ENCODE results near the gene SLFN5. TPM values are rescaled to one million over a fixed set of nuclear protein-coding genes. Genes with fewer than 3 reads are reported as not detected.
"Not testable (repeated sequence)": the region's sequence is repeated elsewhere in the genome, so short reads cannot be mapped to it uniquely, and the experiment has no call there.

SLFN5 gene
- total RNA-seq, 1 donor from 2014 or later: 90.5 TPM

- peaks cover 20% of the 10 kb centered on the region for H3K27me3 Mint-ChIP-seq (ENCODE audit: low read depth)
- no peak for DNase-seq (ENCODE audit: low spot score)
- no peak overlapping the region for H3K4me3 Mint-ChIP-seq (ENCODE audit: unreplicated experiment)
- no peaks in the 10 kb centered on the region for H3K4me1 Mint-ChIP-seq (ENCODE audit: low read depth)
- H3K36me3 Mint-ChIP-seq (ENCODE audit: low read depth): no peaks in the 10 kb centered on the region
- H3K9me3 Mint-ChIP-seq (ENCODE audit: low read depth): peaks cover 5% of the 10 kb centered on the region
- no peak overlapping the region for H3K27ac Mint-ChIP-seq (ENCODE audit: unreplicated experiment)
- no peak for TF ChIP-seq CTCF (IDR thresholded peaks at IDR 0.05)
Observed at GRCh38 chr17:35222452-35222851, 20.4 kb upstream of the SLFN5 start.

- Mint-ChIP-seq H3K27me3 (ENCODE audit: low read depth) (peaks cover 23% of the 10 kb centered on the region), H3K36me3 (ENCODE audit: low read depth) (no peaks in the 10 kb centered on the region), H3K27ac (ENCODE audit: unreplicated experiment) (no peak overlapping the region), H3K4me1 (ENCODE audit: low read depth) (no peaks in the 10 kb centered on the region), H3K9me3 (ENCODE audit: low read depth) (peaks cover 5% of the 10 kb centered on the region), H3K4me3 (ENCODE audit: unreplicated experiment) (no peak overlapping the region)
- TF ChIP-seq CTCF (IDR thresholded peaks at IDR 0.05): no peak
- DNase-seq (ENCODE audit: low spot score): no peak
Observed at GRCh38 chr17:35224436-35224835, 18.4 kb upstream of the SLFN5 start.

GRCh38 chr17:35227546-35227945 lies 15.3 kb upstream of the SLFN5 start:
- DNase-seq (ENCODE audit: low spot score): no peak
- Mint-ChIP-seq H3K9me3 (ENCODE audit: low read depth) (peaks cover 16% of the 10 kb centered on the region), H3K27me3 (ENCODE audit: low read depth) (peaks cover 28% of the 10 kb centered on the region), H3K36me3 (ENCODE audit: low read depth) (no peaks in the 10 kb centered on the region), H3K4me1 (ENCODE audit: low read depth) (no peaks in the 10 kb centered on the region), H3K4me3 (ENCODE audit: unreplicated experiment) (no peak overlapping the region), H3K27ac (ENCODE audit: unreplicated experiment) (no peak overlapping the region)
- TF ChIP-seq CTCF (IDR thresholded peaks at IDR 0.05): no peak

- peaks cover 25% of the 10 kb centered on the region for H3K27me3 Mint-ChIP-seq (ENCODE audit: low read depth)
- no peak overlapping the region for H3K4me3 Mint-ChIP-seq (ENCODE audit: unreplicated experiment)
- no peaks in the 10 kb centered on the region for H3K4me1 Mint-ChIP-seq (ENCODE audit: low read depth)
- DNase-seq (ENCODE audit: low spot score): no peak
- H3K27ac Mint-ChIP-seq (ENCODE audit: unreplicated experiment): no peak overlapping the region
- TF ChIP-seq CTCF (IDR thresholded peaks at IDR 0.05): no peak
- peaks cover 11% of the 10 kb centered on the region for H3K9me3 Mint-ChIP-seq (ENCODE audit: low read depth)
- no peaks in the 10 kb centered on the region for H3K36me3 Mint-ChIP-seq (ENCODE audit: low read depth)
Observed at GRCh38 chr17:35229638-35230037, 13.2 kb upstream of the SLFN5 start.

- H3K4me1 Mint-ChIP-seq (ENCODE audit: low read depth); H3K4me3 Mint-ChIP-seq (ENCODE audit: unreplicated experiment); DNase-seq (ENCODE audit: low spot score); H3K36me3 Mint-ChIP-seq (ENCODE audit: low read depth); H3K27ac Mint-ChIP-seq (ENCODE audit: unreplicated experiment): not testable (repeated sequence)
- peaks cover 27% of the 10 kb centered on the region for H3K9me3 Mint-ChIP-seq (ENCODE audit: low read depth)
- H3K27me3 Mint-ChIP-seq (ENCODE audit: low read depth): peaks cover 19% of the 10 kb centered on the region
Observed at GRCh38 chr17:35234315-35234714, 8.6 kb upstream of the SLFN5 start.

GRCh38 chr17:35235289-35235688 lies 7.6 kb upstream of the SLFN5 start:
- peaks cover 2% of the 10 kb centered on the region for H3K36me3 Mint-ChIP-seq (ENCODE audit: low read depth)
- no peak for TF ChIP-seq CTCF (IDR thresholded peaks at IDR 0.05)
- DNase-seq (ENCODE audit: low spot score): no peak
- H3K4me3 Mint-ChIP-seq (ENCODE audit: unreplicated experiment): no peak overlapping the region
- H3K9me3 Mint-ChIP-seq (ENCODE audit: low read depth): peaks cover 20% of the 10 kb centered on the region
- peaks cover 6% of the 10 kb centered on the region for H3K4me1 Mint-ChIP-seq (ENCODE audit: low read depth)
- peaks cover 13% of the 10 kb centered on the region for H3K27me3 Mint-ChIP-seq (ENCODE audit: low read depth)
- H3K27ac Mint-ChIP-seq (ENCODE audit: unreplicated experiment): no peak overlapping the region
